Superior temporal gyrus (tissue), 1 donor: Measurements from ENCODE around the gene RASAL2.
"Not testable (repeated sequence)": the region's sequence is repeated elsewhere in the genome, so short reads cannot be mapped to it uniquely, and the experiment has no call there.

Experiments used
- DNase-seq: peaks from one replicate; pipeline ENCODE4 v3.0.0-alpha.2; 2016; ENCODE audit errors: extremely low spot score

The RASAL2 gene

GRCh38 chr1:178161516-178161915 is 67.6 kb downstream of the RASAL2 start:
- no peak for DNase-seq

- no peak for DNase-seq
Measured at GRCh38 chr1:178165196-178165595, 71.3 kb downstream of the RASAL2 start.

DNA sequence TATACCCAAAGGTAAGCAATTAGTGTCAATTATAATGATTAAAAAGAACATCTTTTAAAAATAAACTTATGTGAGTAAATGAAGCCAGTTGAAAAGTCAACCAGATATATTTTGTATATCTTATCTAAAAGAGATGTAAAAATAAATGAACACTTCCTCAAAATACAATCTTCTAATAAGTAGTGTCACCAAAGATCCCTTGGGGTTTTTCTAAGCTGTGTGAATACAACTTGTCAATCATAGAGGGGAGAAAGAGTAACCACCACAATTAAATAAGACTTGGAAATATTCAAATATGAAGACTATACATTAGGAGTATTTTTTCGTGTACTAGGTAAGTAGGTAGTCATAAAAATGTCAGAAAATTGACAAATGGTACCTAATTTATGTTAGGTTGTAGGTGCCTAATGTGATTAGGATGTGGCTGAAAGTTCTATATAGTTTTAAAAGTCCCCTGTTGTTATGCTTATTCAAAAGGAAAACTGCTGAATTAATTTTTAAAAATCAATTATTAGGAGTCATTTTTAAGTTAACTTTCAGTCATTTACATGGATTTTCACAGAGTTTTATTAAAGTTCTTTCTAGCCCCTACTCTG is 72.6 kb downstream of the RASAL2 start:
- no peak for DNase-seq

GRCh38 chr1:178168536-178168935 is 74.6 kb downstream of the RASAL2 start:
- no peak for DNase-seq

GRCh38 chr1:178169649-178170048 is 75.7 kb downstream of the RASAL2 start:
- no peak for DNase-seq

GRCh38 chr1:178172939-178173338 is 79.0 kb downstream of the RASAL2 start:
- no peak for DNase-seq

- no peak for DNase-seq
Measured at GRCh38 chr1:178174539-178174938, 80.6 kb downstream of the RASAL2 start.

- DNase-seq = no peak
Measured at GRCh38 chr1:178180405-178180804, 86.5 kb downstream of the RASAL2 start.

DNA sequence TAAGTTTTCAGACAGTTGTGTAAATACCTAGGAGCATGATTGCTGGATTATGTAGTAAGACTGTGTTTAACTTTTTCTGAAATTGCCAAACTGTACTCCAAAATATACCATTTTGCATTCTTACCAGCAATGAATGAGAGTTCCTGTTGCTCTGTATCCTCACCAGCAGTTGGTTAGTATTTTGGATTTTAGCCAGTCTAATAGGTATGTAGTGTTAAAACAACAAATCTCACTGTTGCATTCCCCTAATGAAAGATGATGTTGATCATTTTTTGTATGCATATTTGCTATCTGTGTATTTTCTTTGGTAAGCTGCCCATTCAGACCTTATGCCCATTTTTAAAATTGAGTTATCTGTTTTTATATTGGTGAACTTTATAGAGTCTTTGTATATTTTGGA is 89.9 kb downstream of the RASAL2 start:
- no peak for DNase-seq

DNA sequence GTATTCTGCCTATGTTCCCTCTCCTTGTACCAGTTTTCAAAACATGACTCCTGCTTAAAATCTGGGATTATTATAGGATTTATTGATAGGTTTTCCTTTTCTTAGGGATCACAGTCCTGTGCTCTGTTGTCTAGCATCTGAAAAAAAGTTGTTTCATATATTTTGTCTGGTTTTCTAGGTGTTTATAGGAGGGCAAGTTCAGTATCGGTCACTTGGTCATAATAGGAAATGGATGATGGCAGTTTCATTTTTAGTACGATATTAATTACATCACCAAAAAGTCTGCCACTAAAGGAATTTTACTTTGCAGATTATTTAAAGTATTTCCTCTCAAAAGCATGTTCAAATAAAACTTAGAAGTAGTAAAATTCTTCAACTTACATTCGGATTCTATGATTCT is 94.4 kb downstream of the RASAL2 start:
- no peak for DNase-seq

DNA sequence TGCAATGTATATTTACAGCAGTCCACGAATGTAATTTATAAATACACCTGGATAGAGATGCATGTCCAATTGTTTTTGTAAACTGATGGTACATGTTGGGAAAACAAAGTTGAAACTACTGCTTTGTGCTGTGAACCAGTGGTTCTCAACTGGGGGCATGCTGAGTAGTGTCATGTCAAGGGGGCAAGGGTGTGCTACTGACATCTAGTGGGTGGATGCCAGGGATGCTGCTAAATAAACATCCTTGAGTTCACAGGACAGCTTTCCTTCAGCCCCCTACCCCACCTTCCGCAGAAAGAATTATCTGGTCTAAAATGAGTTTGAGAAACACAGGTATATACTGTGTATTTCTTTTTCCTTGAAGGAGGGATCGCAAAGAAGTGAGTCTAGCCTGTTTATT is 95.9 kb downstream of the RASAL2 start:
- peak; percentile 40 for DNase-seq

GRCh38 chr1:178190881-178191280 is 97.0 kb downstream of the RASAL2 start:
- DNase-seq = no peak

DNA sequence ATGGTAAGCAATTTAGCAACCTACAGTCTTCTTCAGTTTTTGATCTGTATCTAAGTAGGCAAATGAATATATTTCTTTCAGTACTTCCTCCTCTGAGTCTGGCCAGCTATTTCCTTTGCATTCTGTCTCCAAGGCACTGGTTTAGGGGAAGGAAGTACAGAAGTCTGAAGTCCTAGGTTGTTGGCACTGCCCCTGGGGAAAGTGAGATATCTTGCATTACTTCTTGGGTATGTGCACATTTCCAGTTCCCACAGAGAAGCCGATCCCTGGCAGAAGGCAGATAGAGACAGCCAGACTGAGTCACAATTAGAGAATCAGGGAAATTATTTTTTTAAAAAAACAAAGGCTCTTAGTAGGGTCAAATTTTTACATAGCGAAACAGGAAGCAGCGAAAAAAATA is 98.8 kb downstream of the RASAL2 start:
- DNase-seq = peak; percentile 33

DNA sequence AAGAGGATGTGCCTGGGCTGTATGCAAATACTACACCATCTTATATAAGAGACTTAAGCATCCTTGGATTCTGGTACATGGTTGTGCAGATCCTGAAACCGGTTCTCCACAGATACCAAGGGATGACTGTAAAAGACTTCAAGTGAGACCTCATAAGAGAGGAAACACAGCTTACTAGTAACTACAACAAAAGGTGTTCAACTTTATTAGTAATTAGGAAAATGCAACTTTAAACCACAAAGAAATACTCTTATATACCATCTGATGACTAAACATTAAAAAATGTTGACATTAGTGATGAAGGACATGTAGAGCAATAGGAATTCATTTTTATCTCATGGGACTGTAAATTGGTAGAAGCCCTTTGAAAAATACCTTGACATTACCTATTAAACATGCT is 102.7 kb downstream of the RASAL2 start:
- DNase-seq = no peak

GRCh38 chr1:178202095-178202494 is 108.2 kb downstream of the RASAL2 start:
- not testable (repeated sequence) for DNase-seq

DNA sequence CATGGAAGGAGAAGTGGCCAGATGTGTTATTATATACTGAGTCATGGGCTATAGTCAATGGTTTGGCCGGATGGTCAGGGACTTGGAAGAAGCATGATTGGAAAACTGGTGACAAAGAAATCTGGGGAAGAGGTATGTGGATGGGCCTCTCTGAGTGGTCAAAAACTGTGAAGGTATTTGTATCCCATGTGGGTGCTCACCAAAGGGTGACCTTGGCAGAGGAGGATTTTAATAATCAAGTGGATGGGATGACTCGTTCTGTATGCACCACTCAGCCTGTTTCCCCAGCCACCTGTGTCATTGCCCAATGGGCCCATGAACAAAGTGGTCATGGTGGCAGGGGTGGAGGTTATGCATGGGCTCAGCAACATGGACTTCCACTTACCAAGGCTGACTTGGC is 108.6 kb downstream of the RASAL2 start:
- not testable (repeated sequence) for DNase-seq

- not testable (repeated sequence) for DNase-seq
Measured at GRCh38 chr1:178208269-178208856, 114.5 kb downstream of the RASAL2 start.

DNA sequence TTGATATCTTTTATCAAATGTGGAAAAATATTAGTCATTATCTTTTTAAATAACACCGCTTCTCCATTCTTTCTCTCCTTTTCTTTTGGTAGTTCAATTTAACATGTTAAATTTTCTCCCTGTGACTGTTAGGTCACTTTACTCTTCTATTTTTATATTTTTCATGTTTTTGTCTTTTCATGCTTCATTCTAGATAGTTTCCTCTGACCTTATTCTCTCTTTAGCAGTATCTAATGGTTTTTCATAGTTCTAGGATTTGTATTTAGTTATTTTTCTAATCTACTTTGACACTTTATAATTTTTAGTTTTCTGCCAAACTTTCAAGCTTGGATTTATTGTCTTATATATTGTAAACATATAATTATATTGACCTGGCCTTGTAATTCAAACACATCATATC is 116.0 kb downstream of the RASAL2 start:
- DNase-seq = no peak

DNA sequence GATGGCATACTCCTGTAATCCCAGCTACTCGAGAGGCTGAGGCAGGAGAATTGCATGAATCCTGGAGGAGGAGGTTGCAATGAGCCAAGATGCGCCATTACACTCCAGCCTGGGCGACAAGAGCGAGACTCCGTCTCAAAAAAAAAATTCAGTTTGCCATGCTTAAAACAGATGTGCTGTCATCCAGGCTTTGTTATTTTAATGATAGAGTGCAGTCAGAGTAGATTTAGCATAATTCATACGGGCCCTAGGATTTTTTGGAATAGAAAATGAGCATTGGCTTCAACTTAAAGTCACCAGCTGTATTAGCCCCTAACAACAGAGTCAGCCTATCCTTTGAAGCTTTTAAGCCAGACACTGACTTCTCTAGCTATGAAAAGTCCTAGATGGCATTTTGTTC is 124.6 kb downstream of the RASAL2 start:
- no peak for DNase-seq

- no peak for DNase-seq
Measured at GRCh38 chr1:178220094-178220493, 126.2 kb downstream of the RASAL2 start.

DNA sequence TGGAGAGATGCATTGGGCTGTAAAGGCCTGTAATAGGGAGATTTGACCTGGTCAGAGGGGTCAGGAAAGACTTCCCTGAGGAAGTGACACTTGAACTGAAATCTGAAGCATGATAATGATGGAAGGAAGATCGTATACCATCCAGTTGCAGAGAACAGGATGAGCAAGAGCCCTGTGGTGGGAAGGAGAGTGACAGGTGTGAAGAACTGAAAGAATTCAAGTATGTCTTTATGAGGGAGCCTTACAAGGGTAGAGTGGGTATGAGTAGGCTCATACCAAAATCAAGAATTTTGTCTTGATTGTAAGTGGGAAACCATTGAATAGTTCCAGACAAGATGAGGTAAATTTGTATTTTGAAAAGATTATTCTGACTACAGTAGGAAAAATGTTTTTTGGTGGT is 129.4 kb downstream of the RASAL2 start:
- no peak for DNase-seq

- DNase-seq = no peak
Measured at GRCh38 chr1:178224358-178224757, 130.5 kb downstream of the RASAL2 start.

GRCh38 chr1:178230881-178231409 is 137.0 kb downstream of the RASAL2 start:
- DNase-seq = no peak

DNA sequence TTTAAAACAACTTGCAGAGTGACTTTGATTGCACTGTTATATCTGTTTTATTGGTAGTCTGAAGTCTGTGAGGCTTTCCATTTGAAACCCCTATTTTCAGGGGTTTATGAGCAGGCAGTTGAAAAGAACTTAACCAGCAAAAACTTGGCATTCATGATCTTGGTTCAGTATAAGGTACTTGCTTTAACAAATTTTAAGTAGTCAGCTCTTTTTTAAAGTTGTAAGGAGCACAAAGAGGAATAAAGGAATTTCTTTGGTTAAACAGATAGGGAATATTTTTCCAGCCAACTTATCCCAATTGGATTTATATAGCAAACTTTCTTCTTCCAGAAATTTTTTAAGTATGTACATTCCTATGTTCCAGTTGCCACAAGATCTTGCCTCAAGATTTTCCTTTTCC is 138.2 kb downstream of the RASAL2 start:
- DNase-seq = no peak
